Gastrocnemius medialis (tissue), 4 donors: ENCODE results near the gene ACTR3.

ENCODE experiments used
- POLR2A ChIP-seq, 2 donors: fragments of 450-650 bp; IDR thresholded peaks; one replicate each; pipeline ENCODE4 v1.6.1; 2017; ENCODE audit warnings: antibody characterized with exemption in 2 of 2, mild to moderate bottlenecking in 2 of 2, moderate library complexity in 2 of 2
- TF ChIP-seq, protein P1 (sequence below), 5 experiments: fragments of 450-650 bp in 3 of 5; fragments of 200-600 bp in 2 of 5; sonication (generic) in 2 of 5; IDR thresholded peaks in 4 of 5; conservative IDR thresholded peaks in 1 of 5; 1 replicate in 4 of 5; 2 replicates in 1 of 5; pipeline ENCODE4 v1.5.1; 2016 to 2019; ENCODE audit warnings: antibody characterized with exemption in 5 of 5, mild to moderate bottlenecking in 3 of 5, moderate library complexity in 3 of 5

DNA sequence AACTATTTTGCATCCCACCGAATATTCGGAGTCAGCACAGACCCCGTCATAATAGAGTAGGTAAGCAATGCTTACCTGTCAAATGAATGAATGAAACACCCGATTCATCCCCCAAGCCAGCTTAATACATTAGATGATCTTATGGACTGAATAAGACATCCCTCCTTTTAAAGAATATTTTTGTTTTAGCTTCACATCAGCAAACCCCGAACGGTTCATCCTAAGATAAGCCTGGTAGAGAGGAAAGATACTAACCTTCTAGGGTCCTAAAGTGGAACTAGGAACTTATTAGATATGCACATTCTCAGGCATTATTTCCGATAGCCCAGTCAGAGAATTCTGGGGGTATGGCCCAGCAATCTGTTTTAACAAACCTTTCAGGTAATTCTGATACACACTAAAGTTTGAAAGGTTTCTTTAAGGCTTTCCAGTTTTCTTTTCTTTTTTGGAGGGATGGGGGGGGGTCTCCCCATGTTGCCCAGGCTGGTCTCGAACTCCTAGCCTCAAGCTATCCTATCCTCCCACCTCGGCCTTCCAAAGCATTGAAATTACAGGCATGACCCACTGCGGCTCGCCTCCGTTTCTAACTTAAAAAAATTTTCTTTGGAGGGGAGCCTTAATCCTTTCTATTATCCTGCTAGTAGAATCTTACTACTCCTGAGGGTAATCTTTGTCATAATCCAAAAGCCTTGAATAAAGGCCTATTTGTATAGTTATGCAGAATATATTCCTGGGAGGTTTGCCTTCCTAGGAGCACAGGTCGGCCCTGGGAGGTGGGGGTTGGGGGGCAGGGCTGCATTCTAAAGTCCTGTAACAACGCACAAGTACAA lies 1.0 kb upstream of the ACTR3 start:
- TF ChIP-seq, protein P1, sequence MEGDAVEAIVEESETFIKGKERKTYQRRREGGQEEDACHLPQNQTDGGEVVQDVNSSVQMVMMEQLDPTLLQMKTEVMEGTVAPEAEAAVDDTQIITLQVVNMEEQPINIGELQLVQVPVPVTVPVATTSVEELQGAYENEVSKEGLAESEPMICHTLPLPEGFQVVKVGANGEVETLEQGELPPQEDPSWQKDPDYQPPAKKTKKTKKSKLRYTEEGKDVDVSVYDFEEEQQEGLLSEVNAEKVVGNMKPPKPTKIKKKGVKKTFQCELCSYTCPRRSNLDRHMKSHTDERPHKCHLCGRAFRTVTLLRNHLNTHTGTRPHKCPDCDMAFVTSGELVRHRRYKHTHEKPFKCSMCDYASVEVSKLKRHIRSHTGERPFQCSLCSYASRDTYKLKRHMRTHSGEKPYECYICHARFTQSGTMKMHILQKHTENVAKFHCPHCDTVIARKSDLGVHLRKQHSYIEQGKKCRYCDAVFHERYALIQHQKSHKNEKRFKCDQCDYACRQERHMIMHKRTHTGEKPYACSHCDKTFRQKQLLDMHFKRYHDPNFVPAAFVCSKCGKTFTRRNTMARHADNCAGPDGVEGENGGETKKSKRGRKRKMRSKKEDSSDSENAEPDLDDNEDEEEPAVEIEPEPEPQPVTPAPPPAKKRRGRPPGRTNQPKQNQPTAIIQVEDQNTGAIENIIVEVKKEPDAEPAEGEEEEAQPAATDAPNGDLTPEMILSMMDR (IDR thresholded peaks at IDR 0.05 in 4 of 5, conservative IDR thresholded peaks at IDR 0.05 in 1 of 5) = no peak
- no peak for TF ChIP-seq POLR2A (IDR thresholded peaks at IDR 0.05)
